SKM-1 (cell line): Measurements from ENCODE around the gene LPIN1.
"Not testable (repeated sequence)": the region's sequence is repeated elsewhere in the genome, so short reads cannot be mapped to it uniquely, and the experiment has no call there.

ENCODE experiments used
- DNase-seq: peaks from one replicate; lab custom pipeline; 2025; ENCODE audit not compliant: unreplicated experiment; lab: John Stamatoyannopoulos, UW

LPIN1 gene

DNA sequence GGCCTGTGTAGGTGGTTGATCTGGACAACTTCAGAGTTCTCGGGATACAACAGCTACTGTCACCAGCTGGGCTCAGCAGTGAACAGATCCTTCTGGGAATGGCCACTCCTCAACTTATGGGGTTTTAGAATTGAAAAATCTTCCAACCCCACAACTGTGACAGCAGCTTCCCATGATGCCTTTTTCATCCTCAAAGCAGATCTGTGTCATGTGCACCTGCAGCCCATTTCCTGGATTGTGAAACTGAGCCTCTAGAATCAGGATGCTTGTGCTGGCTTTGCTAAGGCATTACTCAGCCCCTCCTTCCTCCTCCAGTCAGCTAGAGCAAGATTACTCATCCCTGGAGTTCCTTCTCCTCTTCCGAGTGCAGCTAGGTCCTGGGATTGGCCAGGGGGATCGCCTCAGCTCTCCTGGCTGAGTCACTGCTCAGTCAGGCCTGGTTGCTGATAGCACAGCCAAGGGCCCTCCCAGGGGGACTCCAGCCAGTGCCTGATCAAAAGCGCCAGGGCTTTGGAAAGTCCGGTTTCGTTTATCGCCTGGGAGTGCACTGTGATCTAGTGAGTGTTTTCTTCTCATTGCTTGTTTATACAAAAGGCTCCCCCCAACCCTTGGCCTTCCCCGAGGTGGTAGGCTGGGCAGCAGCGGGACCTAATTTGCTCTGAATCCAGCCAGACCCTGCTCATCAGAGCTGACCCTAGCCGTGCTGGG is 2.4 kb upstream of the LPIN1 start:
- DNase-seq, result peak; percentile 89

DNA sequence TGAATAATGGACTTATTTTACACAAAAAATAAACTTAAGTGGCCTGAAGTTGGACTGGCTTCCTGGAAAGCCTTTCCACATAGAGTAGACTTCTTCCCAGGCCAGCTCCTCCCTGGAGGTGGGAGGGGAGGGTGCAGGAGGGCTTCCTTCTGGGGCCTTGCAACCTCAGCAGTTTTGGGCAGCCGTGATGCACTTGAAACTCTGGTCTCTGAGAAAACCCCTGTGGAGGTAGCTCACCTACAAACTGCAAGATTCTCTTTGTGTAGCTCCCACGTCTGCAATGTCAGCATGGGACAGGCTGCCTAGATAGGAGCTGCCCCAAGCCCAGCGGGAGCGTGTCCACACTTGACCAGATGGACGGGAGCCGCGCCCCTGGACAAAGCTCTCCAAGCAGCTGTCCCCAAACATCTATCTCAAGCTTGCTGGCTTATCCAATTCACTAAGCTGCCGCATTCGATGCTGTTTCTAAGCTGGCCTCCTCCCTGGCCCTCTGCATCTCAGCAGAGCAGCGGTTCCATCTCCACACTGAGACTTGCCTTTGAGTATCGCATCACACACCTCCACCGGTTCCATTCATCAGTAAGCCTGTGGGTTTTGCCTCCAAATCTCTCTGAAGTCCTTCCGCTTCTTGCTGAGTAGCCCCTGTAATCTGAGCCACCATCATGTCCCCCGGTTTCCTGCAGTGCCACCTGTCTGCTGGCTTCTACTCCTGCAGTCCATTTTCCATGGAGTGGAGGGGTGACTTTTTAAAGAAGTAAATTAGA is 1.6 kb upstream of the LPIN1 start:
- DNase-seq, result no peak

DNA sequence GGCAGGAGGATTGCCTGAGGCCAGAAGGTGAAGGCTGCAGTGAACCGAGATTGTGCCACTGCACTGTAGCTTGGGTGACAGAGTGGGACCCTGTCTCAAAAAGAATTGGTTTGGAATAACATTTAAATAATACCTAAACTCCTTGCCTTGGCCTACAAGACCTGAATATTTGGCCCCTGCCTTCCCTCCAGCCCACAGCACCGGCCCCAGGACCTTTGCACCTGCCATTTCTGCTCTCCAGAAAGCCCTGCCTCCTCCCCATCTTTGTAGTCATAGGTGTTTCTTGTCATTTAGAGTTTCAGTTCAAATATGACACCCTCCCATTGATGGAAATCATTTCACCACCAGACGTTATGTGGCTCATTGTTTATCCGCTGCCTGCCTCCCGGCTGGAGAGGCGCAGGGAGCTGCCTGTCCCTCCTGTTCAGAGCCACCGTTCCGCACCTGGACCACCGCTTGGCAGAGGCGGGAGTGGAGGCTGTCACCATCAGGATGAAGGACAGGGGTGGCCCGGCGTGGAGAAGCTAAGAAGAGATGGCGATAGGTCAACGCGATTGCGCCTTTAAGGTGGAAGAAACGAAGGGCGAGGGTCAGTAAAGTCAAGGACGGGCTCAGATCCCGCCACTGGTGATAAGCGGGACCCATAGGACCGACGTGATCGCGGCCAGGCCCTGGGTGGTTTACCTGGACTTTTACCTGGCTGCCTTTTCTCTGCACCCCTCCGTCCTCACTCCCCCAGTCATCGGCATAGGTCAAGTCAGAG is 638 bp upstream of the LPIN1 start:
- no peak for DNase-seq

DNA sequence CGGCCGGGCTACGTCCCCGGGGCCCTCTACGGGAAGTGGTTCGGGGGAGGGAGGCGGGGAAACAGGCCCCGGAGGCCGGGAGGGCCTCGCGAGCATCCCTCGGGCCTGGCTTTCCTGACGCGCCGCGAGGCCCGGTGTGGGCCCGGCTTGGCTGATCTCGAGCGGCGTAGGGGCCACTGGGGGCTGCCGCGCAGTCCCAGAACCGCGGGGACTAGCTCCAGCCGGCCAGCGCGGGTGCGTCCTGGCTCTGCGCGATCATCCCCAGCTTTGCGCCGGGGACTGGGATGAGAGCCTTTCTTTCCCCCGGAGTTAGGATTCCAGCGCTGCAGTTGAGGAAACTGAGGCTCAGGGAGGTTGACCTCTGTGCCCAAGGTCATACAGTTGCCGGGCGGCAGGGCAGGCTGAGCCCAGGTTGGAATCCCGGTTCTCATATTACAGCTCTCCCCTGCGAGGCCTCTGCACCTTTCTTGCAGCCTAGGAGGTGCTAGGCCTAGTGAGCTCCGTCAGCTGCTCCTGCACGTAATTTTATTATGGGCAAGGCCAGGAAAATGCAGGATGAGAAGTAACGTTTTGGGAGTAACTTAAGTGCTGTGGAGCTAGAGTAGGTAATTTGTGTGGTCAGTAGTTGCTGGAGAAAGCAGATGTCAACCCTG is 501 bp downstream of the LPIN1 start:
- no peak for DNase-seq

GRCh38 chr2:11748018-11748860 is 1.8 kb downstream of the LPIN1 start:
- no peak for DNase-seq

GRCh38 chr2:11748861-11749645 is 2.6 kb downstream of the LPIN1 start:
- DNase-seq, result no peak

DNA sequence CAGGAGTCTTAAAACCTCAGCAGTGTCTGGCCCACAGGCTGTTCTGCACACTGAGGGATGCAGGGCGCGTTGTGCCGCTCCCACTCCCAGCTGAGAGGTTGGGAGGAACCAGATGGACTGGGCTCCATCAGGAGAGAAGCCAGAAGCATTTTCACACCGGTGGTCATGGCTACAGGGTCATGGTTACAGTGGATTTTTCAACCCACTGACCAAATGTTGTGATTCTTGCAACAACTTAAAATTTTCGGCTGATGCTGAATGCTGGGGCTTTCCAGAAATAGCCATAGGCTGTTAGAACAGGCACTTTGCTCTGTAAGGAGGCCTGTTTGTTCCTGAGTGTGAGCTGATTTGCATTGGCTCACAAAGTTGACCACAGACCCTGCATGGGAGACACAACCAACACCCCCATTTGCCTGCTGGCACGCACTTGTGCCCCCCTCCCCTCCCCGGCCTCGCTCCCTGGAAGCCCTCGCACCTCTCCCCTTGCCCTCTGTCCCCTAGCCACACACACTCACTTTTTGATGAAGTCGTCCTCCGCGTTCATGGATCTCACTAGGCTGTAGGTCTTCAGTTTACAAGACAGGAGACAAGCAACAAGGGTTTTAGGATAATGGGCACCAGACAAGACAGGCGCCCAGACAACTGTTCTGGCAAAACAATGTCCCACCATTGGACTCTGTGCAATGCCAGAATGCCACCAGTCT is 3.4 kb downstream of the LPIN1 start:
- no peak for DNase-seq

DNA sequence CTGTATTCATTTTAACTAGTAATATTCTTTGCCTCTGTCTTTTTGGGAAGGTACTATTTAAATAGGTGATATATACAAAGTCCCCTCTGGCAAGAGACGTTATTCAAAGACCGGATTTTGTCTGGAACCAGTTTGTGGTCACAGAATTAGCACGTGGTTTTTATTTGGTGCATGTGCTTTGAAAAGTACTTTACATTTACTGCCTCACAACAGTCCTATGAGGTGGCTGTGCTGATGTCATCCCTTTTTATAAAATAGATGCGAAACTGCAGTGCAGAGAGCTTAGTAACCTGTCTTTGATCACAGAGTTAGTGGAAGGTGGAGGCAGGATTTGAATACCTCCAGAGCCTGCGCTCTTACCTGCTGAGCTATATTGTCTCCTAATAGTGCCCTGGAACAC is 4.0 kb downstream of the LPIN1 start:
- DNase-seq, result no peak

- DNase-seq, result no peak
These were observed 4.5 kb downstream of the LPIN1 start for GRCh38 chr2:11750917-11751316.

GRCh38 chr2:11752906-11753305 is 6.5 kb downstream of the LPIN1 start:
- no peak for DNase-seq

DNA sequence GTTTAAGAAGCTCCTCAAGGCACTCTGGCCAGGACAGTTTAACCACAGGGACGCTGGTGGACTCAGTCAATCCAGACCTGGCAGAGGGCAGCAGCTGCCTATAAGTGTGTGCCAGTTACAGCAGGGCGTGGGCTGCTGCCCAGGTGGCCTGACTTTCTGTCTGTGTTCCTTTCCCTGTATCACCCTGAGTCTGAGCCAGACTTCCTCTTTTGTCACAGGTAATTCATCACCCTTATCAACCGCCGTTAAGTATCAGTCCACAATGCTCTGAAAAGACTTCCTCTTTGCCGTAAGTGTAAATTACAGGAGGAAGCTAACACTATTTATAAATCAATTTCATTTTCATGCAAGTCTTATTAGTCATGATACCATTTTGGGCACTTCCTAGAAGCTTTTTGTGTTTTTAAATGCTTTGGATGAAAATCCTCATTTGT is 7.0 kb downstream of the LPIN1 start:
- peak; percentile 78 for DNase-seq

GRCh38 chr2:11753886-11754699 is 7.7 kb downstream of the LPIN1 start:
- DNase-seq, result peak; percentile 25

DNA sequence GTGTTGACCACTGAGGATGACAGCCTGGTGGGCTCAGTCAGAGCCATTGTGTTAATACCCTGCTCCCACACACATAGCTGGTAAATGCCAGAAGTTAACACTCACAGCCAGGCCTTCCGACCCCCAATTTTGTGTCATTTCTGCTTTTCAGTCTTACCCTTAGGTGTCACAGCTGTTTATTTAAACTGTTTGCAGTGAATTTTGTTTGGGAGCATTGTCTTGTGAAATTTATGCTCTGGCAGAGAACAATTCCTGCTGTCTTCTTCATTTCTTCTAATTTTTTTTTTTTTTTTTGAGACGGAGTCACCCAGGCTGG is 8.2 kb downstream of the LPIN1 start:
- DNase-seq, result no peak

DNA sequence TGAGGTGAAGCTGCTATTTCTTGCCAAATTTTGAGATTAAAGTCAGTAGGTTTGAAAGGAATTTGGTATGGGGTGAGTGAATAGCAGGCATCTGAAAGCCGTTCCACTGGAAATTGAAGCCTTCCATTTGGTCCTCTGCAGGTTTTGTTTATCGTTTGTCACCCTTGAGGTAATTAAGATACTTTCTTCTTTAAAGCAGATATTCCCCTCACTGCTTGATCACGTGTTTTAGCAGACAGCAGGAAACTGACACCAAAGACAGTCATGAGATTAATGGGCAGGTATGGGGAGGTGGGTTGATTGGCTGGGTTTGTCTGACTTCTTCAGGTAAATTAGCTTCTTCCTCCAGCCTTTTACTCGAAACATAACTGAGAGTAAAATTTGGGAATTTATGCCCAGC is 10.7 kb downstream of the LPIN1 start:
- DNase-seq, result no peak

GRCh38 chr2:11758187-11758586 is 11.8 kb downstream of the LPIN1 start:
- no peak for DNase-seq

DNA sequence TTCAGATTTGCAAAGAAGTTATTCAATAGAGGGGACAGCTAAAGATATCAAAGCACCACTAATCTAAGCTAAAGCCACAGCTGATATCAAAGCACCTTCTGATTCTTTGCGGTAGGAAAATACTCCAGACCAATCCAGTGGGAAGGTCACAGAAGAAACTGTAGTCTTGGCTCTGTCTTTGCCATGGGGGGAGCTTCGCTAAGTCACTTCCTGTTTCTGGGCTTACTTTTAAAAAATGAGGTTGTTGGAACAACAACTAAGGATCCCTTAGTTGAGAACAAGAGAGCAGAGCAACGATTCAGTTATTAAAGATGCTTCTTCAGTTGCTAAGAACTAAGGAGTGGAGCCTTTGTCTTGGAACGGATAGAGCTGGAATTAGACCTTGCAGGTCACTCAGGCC is 12.2 kb downstream of the LPIN1 start:
- DNase-seq, result no peak

DNA sequence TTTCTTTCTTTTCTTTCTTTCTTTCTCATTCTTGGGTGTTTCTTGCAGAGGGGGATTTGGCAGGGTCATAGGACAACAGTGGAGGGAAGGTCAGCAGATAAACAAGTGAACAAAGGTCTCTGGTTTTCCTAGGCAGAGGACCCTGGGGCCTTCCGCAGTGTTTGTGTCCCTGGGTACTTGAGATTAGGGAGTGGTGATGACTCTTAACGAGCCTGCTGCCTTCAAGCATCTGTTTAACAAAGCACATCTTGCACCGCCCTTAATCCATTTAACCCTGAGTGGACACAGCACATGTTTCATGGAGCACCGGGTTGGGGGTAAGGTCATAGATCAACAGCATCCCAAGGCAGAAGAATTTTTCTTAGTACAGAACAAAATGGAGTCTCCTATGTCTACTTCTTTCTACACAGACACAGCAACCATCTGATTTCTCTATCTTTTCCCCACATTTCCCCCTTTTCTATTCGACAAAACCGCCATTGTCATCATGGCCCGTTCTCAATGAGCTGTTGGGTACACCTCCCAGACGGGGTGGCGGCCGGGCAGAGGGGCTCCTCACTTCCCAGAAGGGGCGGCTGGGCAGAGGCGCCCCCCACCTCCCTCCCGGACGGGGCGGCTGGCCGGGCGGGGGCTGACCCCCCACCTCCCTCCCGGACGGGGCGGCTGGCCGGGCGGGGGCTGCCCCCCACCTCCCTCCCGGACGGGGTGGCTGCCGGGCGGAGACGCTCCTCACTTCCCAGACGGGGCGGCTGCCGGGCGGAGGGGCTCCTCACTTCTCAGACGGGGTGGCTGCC is 12.9 kb downstream of the LPIN1 start:
- DNase-seq, result not testable (repeated sequence)

GRCh38 chr2:11761259-11761658 is 14.8 kb downstream of the LPIN1 start:
- DNase-seq, result no peak
